ENCODE data around the gene TMEM132E. TPM values are rescaled to one million over a fixed set of nuclear protein-coding genes. Genes with fewer than 3 reads are reported as not detected.

The TMEM132E gene
- total RNA-seq, 6 experiments from 2014 or later = not detected

- H3K4me3 Mint-ChIP-seq = no peak overlapping the region
- H3K36me3 Mint-ChIP-seq (ENCODE audit: low read depth) = no peaks in the 10 kb centered on the region
- no peaks in the 10 kb centered on the region for H3K9me3 Mint-ChIP-seq
- H3K27ac Mint-ChIP-seq = no peak overlapping the region
- no peaks in the 10 kb centered on the region for H3K4me1 Mint-ChIP-seq (ENCODE audit: low read depth)
- DNase-seq = no peak
- no peak for TF ChIP-seq CTCF (IDR thresholded peaks at IDR 0.05)
- H3K27me3 Mint-ChIP-seq (ENCODE audit: insufficient read depth) = peaks cover 27% of the 10 kb centered on the region
These were observed 43.7 kb downstream of the TMEM132E start for GRCh38 chr17:34622862-34623623.

- H3K27ac Mint-ChIP-seq = no peak overlapping the region
- no peak overlapping the region for H3K4me3 Mint-ChIP-seq
- no peaks in the 10 kb centered on the region for H3K9me3 Mint-ChIP-seq
- H3K27me3 Mint-ChIP-seq (ENCODE audit: insufficient read depth) = peaks cover 27% of the 10 kb centered on the region
- no peak for TF ChIP-seq CTCF (IDR thresholded peaks at IDR 0.05)
- no peak for DNase-seq
- H3K4me1 Mint-ChIP-seq (ENCODE audit: low read depth) = no peaks in the 10 kb centered on the region
- no peaks in the 10 kb centered on the region for H3K36me3 Mint-ChIP-seq (ENCODE audit: low read depth)
These were observed 44.7 kb downstream of the TMEM132E start for GRCh38 chr17:34623856-34624766.

GRCh38 chr17:34624767-34625383, 45.5 kb downstream of the TMEM132E start:
- Mint-ChIP-seq H3K9me3 (no peaks in the 10 kb centered on the region), H3K27me3 (ENCODE audit: insufficient read depth) (peaks cover 28% of the 10 kb centered on the region), H3K36me3 (ENCODE audit: low read depth) (no peaks in the 10 kb centered on the region), H3K27ac (no peak overlapping the region), H3K4me1 (ENCODE audit: low read depth) (no peaks in the 10 kb centered on the region), H3K4me3 (no peak overlapping the region)
- no peak for TF ChIP-seq CTCF (IDR thresholded peaks at IDR 0.05)
- no peak for DNase-seq

- DNase-seq = no peak
- no peak overlapping the region for H3K4me3 Mint-ChIP-seq
- no peak overlapping the region for H3K27ac Mint-ChIP-seq
- no peak for TF ChIP-seq CTCF (IDR thresholded peaks at IDR 0.05)
- peaks cover 28% of the 10 kb centered on the region for H3K27me3 Mint-ChIP-seq (ENCODE audit: insufficient read depth)
- no peaks in the 10 kb centered on the region for H3K36me3 Mint-ChIP-seq (ENCODE audit: low read depth)
- no peaks in the 10 kb centered on the region for H3K4me1 Mint-ChIP-seq (ENCODE audit: low read depth)
- H3K9me3 Mint-ChIP-seq = no peaks in the 10 kb centered on the region
These were observed 46.8 kb downstream of the TMEM132E start for GRCh38 chr17:34626121-34626681.

- no peak for TF ChIP-seq CTCF (IDR thresholded peaks at IDR 0.05)
- Mint-ChIP-seq H3K4me3 (no peak overlapping the region), H3K27me3 (ENCODE audit: insufficient read depth) (peaks cover 26% of the 10 kb centered on the region), H3K27ac (no peak overlapping the region), H3K4me1 (ENCODE audit: low read depth) (no peaks in the 10 kb centered on the region), H3K9me3 (no peaks in the 10 kb centered on the region), H3K36me3 (ENCODE audit: low read depth) (no peaks in the 10 kb centered on the region)
- no peak for DNase-seq
These were observed 49.5 kb downstream of the TMEM132E start for GRCh38 chr17:34628879-34629278.
